Measurements from ENCODE around the gene ACKR1. TPM values are rescaled to one million over a fixed set of nuclear protein-coding genes. Genes with fewer than 3 reads are reported as not detected.

The ACKR1 gene
- total and polyA plus RNA-seq, 12 donors, result 0.11 to 75.0 (median 11.2) TPM

GRCh38 chr1:159187647-159188374 lies 16.9 kb upstream of the ACKR1 start:
- intact Hi-C loops (cut with DNase I), result no loop called here

GRCh38 chr1:159188375-159188788 lies 16.3 kb upstream of the ACKR1 start:
- Histone ChIP-seq H3K36me3 (replicated peaks in 1 of 2) (no peaks in the 10 kb centered on the region), H3K4me1 (replicated peaks in 1 of 2) (no peaks in the 10 kb centered on the region), H3K4me3 (peak overlapping the region in 1 of 4 donors; percentile 41), H3K27ac (no peak overlapping the region), H3K9me3 (replicated peaks in 1 of 3) (no peaks in the 10 kb centered on the region), H3K27me3 (peaks cover 6% of the 10 kb centered on the region)
- 0 to 2% (median 1%) methylated on average over 18 to 24 of the region's 24 CpGs for WGBS, 4 donors
- peak; percentile 57 to 77 (median 69) for DNase-seq
- intact Hi-C loops (cut with DNase I), result no loop called here
- TF ChIP-seq POLR2A (IDR thresholded peaks at IDR 0.05) (no peak), CTCF (IDR thresholded peaks at IDR 0.05) (no peak)

More at GRCh38 chr1:159187647-159188374, 16.9 kb upstream of the ACKR1 start:
- H3K36me3 ChIP-seq (replicated peaks in 1 of 2), result no peaks in the 10 kb centered on the region
- TF ChIP-seq POLR2A (IDR thresholded peaks at IDR 0.05), result no peak
- no peak for TF ChIP-seq CTCF (IDR thresholded peaks at IDR 0.05)
- peak overlapping the region in 1 of 4 donors; percentile 41 for H3K4me3 ChIP-seq
- H3K9me3 ChIP-seq (replicated peaks in 1 of 3), result no peaks in the 10 kb centered on the region
- WGBS, 4 donors, result 23 to 30% (median 29%) methylated on average over 14 of the region's 14 CpGs
- DNase-seq, result no peak
- H3K27me3 ChIP-seq, result peaks cover 6% of the 10 kb centered on the region
- no peaks in the 10 kb centered on the region for H3K4me1 ChIP-seq (replicated peaks in 1 of 2)
- no peak overlapping the region for H3K27ac ChIP-seq

- H3K27me3 ChIP-seq, result peaks cover 6% of the 10 kb centered on the region
- DNase-seq, result no peak
- H3K4me1 ChIP-seq (replicated peaks in 1 of 2), result no peaks in the 10 kb centered on the region
- no peak for TF ChIP-seq CTCF (IDR thresholded peaks at IDR 0.05)
- no peak for TF ChIP-seq POLR2A (IDR thresholded peaks at IDR 0.05)
- intact Hi-C loops (cut with DNase I), result no loop called here
- H3K36me3 ChIP-seq (replicated peaks in 1 of 2), result no peaks in the 10 kb centered on the region
- no peaks in the 10 kb centered on the region for H3K9me3 ChIP-seq (replicated peaks in 1 of 3)
- H3K27ac ChIP-seq, result no peak overlapping the region
- 59 to 77% (median 71%) methylated on average over 2 of the region's 2 CpGs for WGBS, 4 donors
- no peak overlapping the region for H3K4me3 ChIP-seq
These were observed 14.2 kb upstream of the ACKR1 start for GRCh38 chr1:159190441-159190840.

- Histone ChIP-seq H3K4me1 (replicated peaks in 1 of 2) (no peaks in the 10 kb centered on the region), H3K27me3 (no peaks in the 10 kb centered on the region), H3K4me3 (no peak overlapping the region), H3K36me3 (replicated peaks in 1 of 2) (no peaks in the 10 kb centered on the region), H3K9me3 (replicated peaks in 1 of 3) (no peaks in the 10 kb centered on the region), H3K27ac (no peak overlapping the region)
- WGBS, 4 donors, result 58 to 77% (median 68%) methylated on average over 5 of the region's 5 CpGs
- intact Hi-C loops (cut with DNase I), result loop anchor here in 1 of 2 donors (5.0 kb wide), 1 partner anchor 34 kb away; no protein-coding TSS in a partner anchor
- TF ChIP-seq POLR2A (IDR thresholded peaks at IDR 0.05) (no peak), CTCF (IDR thresholded peaks at IDR 0.05) (no peak)
- DNase-seq, result no peak
These were observed 8.1 kb upstream of the ACKR1 start for GRCh38 chr1:159196543-159196942.

Measured in adrenal gland (tissue), 12 donors.